Activated T-cell treated with anti-CD3 and anti-CD28 coated beads for 24 hours (primary cell): ENCODE results near the gene ARL10.

Experiments
- DNase-seq: peaks from one replicate; pipeline ENCODE4 v3.0.0-alpha.2; 2020; ENCODE audit warnings: low read depth

ARL10 gene

GRCh38 chr5:176365351-176366231 is at the start of gene ARL10:
Gene ARL10, plus strand, starts transcription at chr5:176365487. Its CDS starts 77 bp downstream, at chr5:176365564.
- peak; percentile 50 for DNase-seq

GRCh38 chr5:176317534-176318374 is 47.5 kb upstream of the ARL10 start:
- no peak for DNase-seq

GRCh38 chr5:176319827-176320554 is 45.3 kb upstream of the ARL10 start:
- no peak for DNase-seq

- DNase-seq, result no peak
Observed at GRCh38 chr5:176320577-176320976, 44.7 kb upstream of the ARL10 start.

- no peak for DNase-seq
Observed at GRCh38 chr5:176334031-176334770, 31.1 kb upstream of the ARL10 start.

GRCh38 chr5:176337913-176338312 is 27.4 kb upstream of the ARL10 start:
- no peak for DNase-seq

GRCh38 chr5:176339304-176339703 is 26.0 kb upstream of the ARL10 start:
- no peak for DNase-seq

GRCh38 chr5:176341325-176342157 is 23.7 kb upstream of the ARL10 start:
- no peak for DNase-seq

GRCh38 chr5:176342158-176342483 is 23.2 kb upstream of the ARL10 start:
- DNase-seq, result no peak

GRCh38 chr5:176342766-176343458 is 22.4 kb upstream of the ARL10 start:
- DNase-seq, result no peak

- no peak for DNase-seq
Observed at GRCh38 chr5:176350416-176350815, 14.9 kb upstream of the ARL10 start.

- no peak for DNase-seq
Observed at GRCh38 chr5:176352116-176352878, 13.0 kb upstream of the ARL10 start.

- DNase-seq, result no peak
Observed at GRCh38 chr5:176353533-176353932, 11.8 kb upstream of the ARL10 start.

- DNase-seq, result no peak
Observed at GRCh38 chr5:176355400-176356178, 9.7 kb upstream of the ARL10 start.

GRCh38 chr5:176356179-176356566 is 9.1 kb upstream of the ARL10 start:
- DNase-seq, result no peak

GRCh38 chr5:176359658-176360057 is 5.6 kb upstream of the ARL10 start:
- DNase-seq, result no peak

GRCh38 chr5:176360894-176361436 is 4.3 kb upstream of the ARL10 start:
- DNase-seq, result no peak
